HG02678 (cell line): ENCODE data around the gene GSTCD.
A peak's percentile ranks its signal among the peaks of the same experiment; 100 is the strongest.
"Not testable (repeated sequence)": the region's sequence is repeated elsewhere in the genome, so short reads cannot be mapped to it uniquely, and the experiment has no call there.

Source experiments
- ATAC-seq: cut with Tn5 transposase; IDR thresholded peaks from one replicate; pipeline ENCODE4 v1.9.1; 2021; ENCODE audit warnings: mild to moderate bottlenecking, moderate library complexity; ENCODE audit not compliant: unreplicated experiment

GSTCD gene

GRCh38 chr4:105714071-105714521 is 5.5 kb downstream of the GSTCD start:
- peak; percentile 74 for ATAC-seq

GRCh38 chr4:105714932-105715331 is 6.3 kb downstream of the GSTCD start:
- no peak for ATAC-seq

GRCh38 chr4:105715692-105716278 is 7.2 kb downstream of the GSTCD start:
- ATAC-seq = no peak

- no peak for ATAC-seq
These were observed 10.6 kb downstream of the GSTCD start for GRCh38 chr4:105719204-105719603.

GRCh38 chr4:105725623-105726022 is 17.0 kb downstream of the GSTCD start:
- ATAC-seq = no peak

GRCh38 chr4:105729895-105730294 is 21.3 kb downstream of the GSTCD start:
- not testable (repeated sequence) for ATAC-seq

- not testable (repeated sequence) for ATAC-seq
These were observed 26.6 kb downstream of the GSTCD start for GRCh38 chr4:105735217-105735616.

- ATAC-seq = no peak
These were observed 33.0 kb downstream of the GSTCD start for GRCh38 chr4:105741548-105741947.

GRCh38 chr4:105748222-105748621 is 39.6 kb downstream of the GSTCD start:
- ATAC-seq = no peak

GRCh38 chr4:105751718-105752299 is 43.2 kb downstream of the GSTCD start:
- ATAC-seq = no peak

- no peak for ATAC-seq
These were observed 44.8 kb downstream of the GSTCD start for GRCh38 chr4:105753361-105753760.

- ATAC-seq = no peak
These were observed 46.8 kb downstream of the GSTCD start for GRCh38 chr4:105755375-105755774.

GRCh38 chr4:105758958-105759357 is 50.4 kb downstream of the GSTCD start:
- ATAC-seq = no peak

- ATAC-seq = no peak
These were observed 57.3 kb downstream of the GSTCD start for GRCh38 chr4:105765690-105766407.

- no peak for ATAC-seq
These were observed 59.0 kb downstream of the GSTCD start for GRCh38 chr4:105767579-105767978.

GRCh38 chr4:105770524-105770923 is 61.9 kb downstream of the GSTCD start:
- not testable (repeated sequence) for ATAC-seq

- ATAC-seq = not testable (repeated sequence)
These were observed 63.5 kb downstream of the GSTCD start for GRCh38 chr4:105772065-105772464.

GRCh38 chr4:105775760-105776415 is 67.3 kb downstream of the GSTCD start:
- ATAC-seq = not testable (repeated sequence)

GRCh38 chr4:105780176-105780575 is 71.6 kb downstream of the GSTCD start:
- ATAC-seq = no peak

GRCh38 chr4:105784761-105785160 is 76.2 kb downstream of the GSTCD start:
- no peak for ATAC-seq

GRCh38 chr4:105785792-105786191 is 77.2 kb downstream of the GSTCD start:
- ATAC-seq = no peak

GRCh38 chr4:105786748-105787147 is 78.2 kb downstream of the GSTCD start:
- ATAC-seq = no peak
